ENCODE results near the gene TMEM17.

DNA sequence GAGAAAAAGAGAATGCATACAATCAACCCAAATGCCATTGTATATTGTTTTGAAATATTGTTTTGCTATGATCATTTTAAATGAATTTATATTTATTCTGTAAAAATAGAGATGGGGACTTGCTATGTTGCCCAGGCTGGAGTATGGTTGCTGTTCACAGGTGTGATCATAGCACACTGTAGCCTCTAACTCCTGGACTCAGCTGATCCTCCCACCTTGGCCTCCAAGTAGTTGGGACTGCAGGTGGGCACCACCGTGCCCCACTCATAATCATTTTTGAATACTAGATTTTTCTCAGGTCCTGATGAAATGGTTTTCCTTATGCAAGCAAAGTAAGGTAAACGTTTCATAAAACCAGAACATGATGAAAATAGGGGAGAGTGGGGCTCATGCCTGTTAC lies 46.3 kb downstream of the TMEM17 start:
- TF ChIP-seq, protein P1, sequence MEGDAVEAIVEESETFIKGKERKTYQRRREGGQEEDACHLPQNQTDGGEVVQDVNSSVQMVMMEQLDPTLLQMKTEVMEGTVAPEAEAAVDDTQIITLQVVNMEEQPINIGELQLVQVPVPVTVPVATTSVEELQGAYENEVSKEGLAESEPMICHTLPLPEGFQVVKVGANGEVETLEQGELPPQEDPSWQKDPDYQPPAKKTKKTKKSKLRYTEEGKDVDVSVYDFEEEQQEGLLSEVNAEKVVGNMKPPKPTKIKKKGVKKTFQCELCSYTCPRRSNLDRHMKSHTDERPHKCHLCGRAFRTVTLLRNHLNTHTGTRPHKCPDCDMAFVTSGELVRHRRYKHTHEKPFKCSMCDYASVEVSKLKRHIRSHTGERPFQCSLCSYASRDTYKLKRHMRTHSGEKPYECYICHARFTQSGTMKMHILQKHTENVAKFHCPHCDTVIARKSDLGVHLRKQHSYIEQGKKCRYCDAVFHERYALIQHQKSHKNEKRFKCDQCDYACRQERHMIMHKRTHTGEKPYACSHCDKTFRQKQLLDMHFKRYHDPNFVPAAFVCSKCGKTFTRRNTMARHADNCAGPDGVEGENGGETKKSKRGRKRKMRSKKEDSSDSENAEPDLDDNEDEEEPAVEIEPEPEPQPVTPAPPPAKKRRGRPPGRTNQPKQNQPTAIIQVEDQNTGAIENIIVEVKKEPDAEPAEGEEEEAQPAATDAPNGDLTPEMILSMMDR (IDR thresholded peaks at IDR 0.05; ENCODE audit: insufficient read depth, low read length, poor library complexity, severe bottlenecking) = no peak
- TF ChIP-seq EZH2phosphoT487 (conservative IDR thresholded peaks at IDR 0.05; ENCODE audit: low read length) = no peak

Data from SU-DHL-6 (cell line).